Omental fat pad (tissue), 4 donors: ENCODE measurements around the gene SLC11A2. TPM values are rescaled to one million over a fixed set of nuclear protein-coding genes. Genes with fewer than 3 reads are reported as not detected.
"Not testable (repeated sequence)": the region's sequence is repeated elsewhere in the genome, so short reads cannot be mapped to it uniquely, and the experiment has no call there.

Experiments used
- ATAC-seq: fragments of 150-250 bp; one replicate; pipeline ENCODE4 v1.9.1; 2016; ENCODE audit warnings: mild to moderate bottlenecking, moderate library complexity; ENCODE audit not compliant: low FRiP score
- DNase-seq: peaks from one replicate; pipeline ENCODE4 v3.0.0-alpha.2; 2019; ENCODE audit warnings: low spot score
- CTCF ChIP-seq, 3 donors: fragments of 450-650 bp; IDR thresholded peaks; one replicate each; pipeline ENCODE4 v1.5.1; 2016 to 2017; ENCODE audit warnings: antibody characterized with exemption in 3 of 3, mild to moderate bottlenecking in 3 of 3, moderate library complexity in 2 of 3
- total RNA-seq, 4 donors: library from RNA; depleted of rRNA; stranded (reverse); fragments of >200 nt; gene quantifications; one replicate each; pipeline ENCODE4 v1.1.0, GENCODE V29; 2016

The SLC11A2 gene
- total RNA-seq, 4 donors from 2014 or later = 39.6 to 59.6 (median 50.7) TPM

- DNase-seq (no peak), ATAC-seq (no peak)
- TF ChIP-seq CTCF (IDR thresholded peaks at IDR 0.05) = no peak
These were observed 7.2 kb downstream of the SLC11A2 start for GRCh38 chr12:51018956-51019355.

DNA sequence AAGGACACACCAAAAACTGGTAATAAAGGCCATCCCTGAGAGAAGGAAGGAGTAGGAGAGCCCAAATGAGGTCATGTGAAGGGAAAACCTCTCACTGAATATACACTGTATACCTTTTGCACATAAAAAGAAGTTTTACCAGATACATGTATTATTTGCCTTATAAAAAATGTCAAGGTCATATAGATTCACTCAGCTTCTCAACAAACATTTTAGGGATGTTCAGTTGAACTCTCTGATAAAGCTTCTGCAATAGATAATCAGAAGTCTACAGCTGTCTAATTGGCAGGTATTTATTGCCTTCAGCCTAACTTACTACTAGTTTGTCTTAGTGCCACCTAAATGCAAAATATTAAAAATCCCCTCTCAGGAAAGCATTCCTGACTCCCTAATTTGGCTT lies 8.7 kb downstream of the SLC11A2 start:
- no peak for TF ChIP-seq CTCF (IDR thresholded peaks at IDR 0.05)
- ATAC-seq (no peak), DNase-seq (no peak)

- DNase-seq, ATAC-seq: not testable (repeated sequence)
These were observed 11.7 kb downstream of the SLC11A2 start for GRCh38 chr12:51014467-51014866.

GRCh38 chr12:51013441-51013840 lies 12.7 kb downstream of the SLC11A2 start:
- no peak for TF ChIP-seq CTCF (IDR thresholded peaks at IDR 0.05)
- ATAC-seq (no peak), DNase-seq (no peak)

- DNase-seq = no peak
- no peak for TF ChIP-seq CTCF (IDR thresholded peaks at IDR 0.05)
- ATAC-seq = no peak
These were observed 13.5 kb downstream of the SLC11A2 start for GRCh38 chr12:51012570-51013236.

- TF ChIP-seq CTCF (IDR thresholded peaks at IDR 0.05) = no peak
- DNase-seq (no peak), ATAC-seq (no peak)
These were observed 14.2 kb downstream of the SLC11A2 start for GRCh38 chr12:51011955-51012354.

DNA sequence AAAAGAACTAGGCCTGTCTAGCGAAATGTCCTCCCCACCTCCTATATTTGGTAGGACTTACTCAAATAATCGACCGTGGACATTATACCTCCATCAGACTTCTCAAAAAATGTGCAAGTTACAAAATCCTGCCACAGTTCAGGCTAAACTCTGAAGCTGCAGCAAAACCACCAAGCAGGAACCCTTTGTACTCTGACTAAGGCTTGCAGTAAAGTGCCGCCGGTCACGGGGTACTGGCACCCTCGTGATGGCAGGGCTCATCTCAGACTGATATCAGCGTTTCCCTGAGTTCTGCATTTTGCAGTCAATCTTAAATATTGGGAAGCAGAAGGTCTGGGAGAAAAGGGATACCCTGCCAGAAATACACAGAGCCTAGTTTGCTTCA lies 17.1 kb downstream of the SLC11A2 start:
- TF ChIP-seq CTCF (IDR thresholded peaks at IDR 0.05) = no peak
- no peak for DNase-seq
- no peak for ATAC-seq
